ENCODE results near the gene PURA. TPM values are rescaled to one million over a fixed set of nuclear protein-coding genes. Genes with fewer than 3 reads are reported as not detected.

PURA gene
- total RNA-seq, 1 experiment from 2014 or later: 9.5 TPM

DNA sequence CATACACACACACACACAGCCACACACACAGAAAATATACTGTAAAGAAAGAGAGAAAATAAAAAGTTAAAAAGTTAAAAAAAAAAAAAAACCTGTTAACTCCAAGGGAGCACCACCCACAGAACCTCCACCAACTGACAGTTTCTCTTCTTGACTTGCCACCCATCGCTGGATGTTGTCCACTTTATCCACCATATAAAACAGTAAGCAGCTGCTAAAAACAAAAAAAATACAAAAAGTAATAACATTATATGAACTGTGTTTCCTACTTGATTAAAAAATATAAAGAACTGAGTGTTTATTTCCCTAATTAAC lies 1.2 kb downstream of the PURA start:
- intact Hi-C loops (cut with micrococcal nuclease; ENCODE audit: unreplicated experiment): no loop called here
- BruUV-seq (replicated peaks): no TSS peak
- CTCF ChIA-PET: no interaction called here
- Histone ChIP-seq H3K9me3 (ENCODE audit: low read depth, low read length, poor library complexity, severe bottlenecking) (no peaks in the 10 kb centered on the region), H3K27me3 (replicated peaks; ENCODE audit: insufficient read depth, low read depth, low read length, poor library complexity) (no peaks in the 10 kb centered on the region), H3K36me3 (ENCODE audit: insufficient read depth, low read length, poor library complexity, severe bottlenecking) (no peaks in the 10 kb centered on the region), H3K4me1 (ENCODE audit: insufficient read depth, low read length, poor library complexity, severe bottlenecking) (peaks cover 31% of the 10 kb centered on the region), H3K4me3 (ENCODE audit: low read depth, low read length, poor library complexity, severe bottlenecking) (peak overlapping the region; percentile 73), H3K27ac (ENCODE audit: low read depth, low read length, poor library complexity, severe bottlenecking) (no peak overlapping the region)
- POLR2A ChIA-PET (ENCODE audit: low non-redundant PET): no interaction called here
- TF ChIP-seq, protein P1, sequence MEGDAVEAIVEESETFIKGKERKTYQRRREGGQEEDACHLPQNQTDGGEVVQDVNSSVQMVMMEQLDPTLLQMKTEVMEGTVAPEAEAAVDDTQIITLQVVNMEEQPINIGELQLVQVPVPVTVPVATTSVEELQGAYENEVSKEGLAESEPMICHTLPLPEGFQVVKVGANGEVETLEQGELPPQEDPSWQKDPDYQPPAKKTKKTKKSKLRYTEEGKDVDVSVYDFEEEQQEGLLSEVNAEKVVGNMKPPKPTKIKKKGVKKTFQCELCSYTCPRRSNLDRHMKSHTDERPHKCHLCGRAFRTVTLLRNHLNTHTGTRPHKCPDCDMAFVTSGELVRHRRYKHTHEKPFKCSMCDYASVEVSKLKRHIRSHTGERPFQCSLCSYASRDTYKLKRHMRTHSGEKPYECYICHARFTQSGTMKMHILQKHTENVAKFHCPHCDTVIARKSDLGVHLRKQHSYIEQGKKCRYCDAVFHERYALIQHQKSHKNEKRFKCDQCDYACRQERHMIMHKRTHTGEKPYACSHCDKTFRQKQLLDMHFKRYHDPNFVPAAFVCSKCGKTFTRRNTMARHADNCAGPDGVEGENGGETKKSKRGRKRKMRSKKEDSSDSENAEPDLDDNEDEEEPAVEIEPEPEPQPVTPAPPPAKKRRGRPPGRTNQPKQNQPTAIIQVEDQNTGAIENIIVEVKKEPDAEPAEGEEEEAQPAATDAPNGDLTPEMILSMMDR (conservative IDR thresholded peaks at IDR 0.05; ENCODE audit: low read depth, low read length): no peak
- TF ChIP-seq EZH2 (IDR thresholded peaks at IDR 0.05; ENCODE audit: borderline replicate concordance, low read depth, low read length, poor library complexity, severe bottlenecking): no peak
- no peak for DNase-seq (ENCODE audit: low spot score)

DNA sequence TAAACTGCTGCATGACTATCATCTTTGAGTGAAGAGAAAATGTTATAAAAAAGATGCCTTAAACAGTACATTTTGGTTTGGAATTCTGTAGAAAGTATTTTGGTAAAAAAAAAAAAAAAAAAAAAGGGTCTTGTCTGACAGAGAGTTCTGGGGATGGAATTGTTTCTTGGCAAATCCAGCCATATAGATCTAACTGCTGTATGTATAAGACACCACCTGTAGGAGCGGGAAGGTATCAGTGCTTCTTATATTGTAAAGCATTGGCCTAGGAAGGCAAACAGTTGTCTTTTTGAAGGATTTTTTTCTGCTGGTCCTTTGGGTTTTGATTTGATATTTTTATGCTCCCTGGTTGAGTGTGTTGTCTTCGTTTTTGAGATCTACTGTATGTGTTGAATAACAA lies 2.8 kb downstream of the PURA start:
- no peak for DNase-seq (ENCODE audit: low spot score)
- H3K27me3 ChIP-seq (replicated peaks; ENCODE audit: insufficient read depth, low read depth, low read length, poor library complexity): no peaks in the 10 kb centered on the region
- intact Hi-C loops (cut with micrococcal nuclease; ENCODE audit: unreplicated experiment): no loop called here
- H3K27ac ChIP-seq (ENCODE audit: low read depth, low read length, poor library complexity, severe bottlenecking): no peak overlapping the region
- H3K4me3 ChIP-seq (ENCODE audit: low read depth, low read length, poor library complexity, severe bottlenecking): no peak overlapping the region
- ChIA-PET CTCF (no interaction called here), POLR2A (ENCODE audit: low non-redundant PET) (no interaction called here)
- H3K36me3 ChIP-seq (ENCODE audit: insufficient read depth, low read length, poor library complexity, severe bottlenecking): no peaks in the 10 kb centered on the region
- TF ChIP-seq, protein P1 (conservative IDR thresholded peaks at IDR 0.05; ENCODE audit: low read depth, low read length): no peak
- TF ChIP-seq EZH2 (IDR thresholded peaks at IDR 0.05; ENCODE audit: borderline replicate concordance, low read depth, low read length, poor library complexity, severe bottlenecking): no peak
- H3K4me1 ChIP-seq (ENCODE audit: insufficient read depth, low read length, poor library complexity, severe bottlenecking): peaks cover 31% of the 10 kb centered on the region
- no TSS peak for BruUV-seq (replicated peaks)
- H3K9me3 ChIP-seq (ENCODE audit: low read depth, low read length, poor library complexity, severe bottlenecking): no peaks in the 10 kb centered on the region

DNA sequence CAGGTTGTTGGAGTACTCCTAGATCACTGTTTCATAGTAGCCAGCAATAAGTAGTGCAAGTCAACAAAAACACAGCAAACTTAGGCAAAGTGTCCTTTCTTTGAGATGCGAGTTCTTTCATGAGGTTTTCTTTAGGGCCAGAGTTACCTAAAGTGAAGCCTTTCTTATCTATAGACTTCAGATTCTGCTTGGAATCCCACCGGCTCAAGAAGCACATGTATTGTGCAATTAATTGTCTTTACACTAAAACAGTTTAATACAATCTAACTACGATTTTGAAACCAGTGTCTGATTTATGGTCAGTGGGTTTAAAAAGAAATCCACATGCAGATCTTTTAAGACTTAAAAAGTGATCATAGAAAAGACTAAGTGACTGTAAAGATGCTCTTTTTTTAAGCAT lies 3.6 kb downstream of the PURA start:
- no peaks in the 10 kb centered on the region for H3K36me3 ChIP-seq (ENCODE audit: insufficient read depth, low read length, poor library complexity, severe bottlenecking)
- DNase-seq (ENCODE audit: low spot score): no peak
- intact Hi-C loops (cut with micrococcal nuclease; ENCODE audit: unreplicated experiment): no loop called here
- POLR2A ChIA-PET (ENCODE audit: low non-redundant PET): no interaction called here
- H3K4me1 ChIP-seq (ENCODE audit: insufficient read depth, low read length, poor library complexity, severe bottlenecking): peaks cover 28% of the 10 kb centered on the region
- BruUV-seq (replicated peaks): no TSS peak
- TF ChIP-seq, protein P1 (conservative IDR thresholded peaks at IDR 0.05; ENCODE audit: low read depth, low read length): no peak
- TF ChIP-seq EZH2 (IDR thresholded peaks at IDR 0.05; ENCODE audit: borderline replicate concordance, low read depth, low read length, poor library complexity, severe bottlenecking): no peak
- CTCF ChIA-PET: no interaction called here
- H3K27ac ChIP-seq (ENCODE audit: low read depth, low read length, poor library complexity, severe bottlenecking): no peak overlapping the region
- H3K4me3 ChIP-seq (ENCODE audit: low read depth, low read length, poor library complexity, severe bottlenecking): no peak overlapping the region
- no peaks in the 10 kb centered on the region for H3K9me3 ChIP-seq (ENCODE audit: low read depth, low read length, poor library complexity, severe bottlenecking)
- no peaks in the 10 kb centered on the region for H3K27me3 ChIP-seq (replicated peaks; ENCODE audit: insufficient read depth, low read depth, low read length, poor library complexity)

All from A673 (cell line).